Natural killer cell (primary cell): ENCODE data around the gene SMPDL3A. TPM values are rescaled to one million over a fixed set of nuclear protein-coding genes. Genes with fewer than 3 reads are reported as not detected.

ENCODE experiments used
- ATAC-seq, 3 donors: fragments of 150-1000 bp in 2 of 3; fragments of 200-7000 bp in 1 of 3; cut with Tn5 transposase; 1 replicate in 1 of 3; 2 replicates in 2 of 3; pipeline ENCODE4 v1.10.0; 2021; ENCODE audit warnings: mild to moderate bottlenecking in 2 of 3, moderate library complexity in 2 of 3
- DNase-seq, 2 donors: peaks; one replicate each; pipeline versions ENCODE4 v3.0.0 to v3.0.0-alpha.2; 2013 to 2021; ENCODE audit warnings: mixed read lengths in 1 of 2
- H3K27ac ChIP-seq: one replicate; pipeline ENCODE4 v1.5.1; 2013; ENCODE audit warnings: mild to moderate bottlenecking, low read length
- H3K27me3 ChIP-seq: one replicate; pipeline ENCODE4 v1.6.1; 2013; ENCODE audit warnings: low read length; ENCODE audit not compliant: control insufficient read depth, insufficient read depth
- H3K36me3 ChIP-seq: one replicate; pipeline ENCODE4 v1.6.1; 2013; ENCODE audit warnings: low read length; ENCODE audit not compliant: control insufficient read depth, insufficient read depth
- H3K4me1 ChIP-seq: one replicate; pipeline ENCODE4 v1.6.1; 2013; ENCODE audit warnings: low read length; ENCODE audit not compliant: control insufficient read depth, insufficient read depth
- H3K4me3 ChIP-seq: one replicate; pipeline ENCODE4 v1.5.1; 2013; ENCODE audit warnings: low read length
- H3K9me3 ChIP-seq: one replicate; pipeline ENCODE4 v1.6.1; 2013; ENCODE audit warnings: low read length; ENCODE audit not compliant: control insufficient read depth, insufficient read depth
- H3K27ac Mint-ChIP-seq, 2 donors: one replicate each; pipeline ENCODE4 v1.8.0; 2022; ENCODE audit warnings: mild to moderate bottlenecking in 2 of 2, mixed read lengths in 2 of 2, moderate library complexity in 1 of 2
- H3K27me3 Mint-ChIP-seq, 2 donors: one replicate each; pipeline ENCODE4 v1.8.0; 2022; ENCODE audit warnings: low read depth in 2 of 2, mixed read lengths in 2 of 2
- H3K36me3 Mint-ChIP-seq: one replicate; pipeline ENCODE4 v1.8.0; 2022; ENCODE audit warnings: mixed read lengths
- H3K4me1 Mint-ChIP-seq, 2 donors: one replicate each; pipeline ENCODE4 v1.8.0; 2022; ENCODE audit warnings: mixed read lengths in 2 of 2
- H3K4me3 Mint-ChIP-seq: one replicate; pipeline ENCODE4 v1.8.0; 2022; ENCODE audit warnings: mild to moderate bottlenecking, moderate library complexity, mixed read lengths
- H3K9me3 Mint-ChIP-seq, 2 donors: one replicate each; pipeline ENCODE4 v1.8.0; 2022; ENCODE audit warnings: mixed read lengths in 2 of 2
- CTCF ChIP-seq: fragments of 200-600 bp; IDR thresholded peaks from one replicate; pipeline ENCODE4 v1.8.0; 2022; ENCODE audit warnings: antibody characterized with exemption
- WGBS: methylation state at CpG from one replicate; pipeline ENCODE4 v1.1.7; 2013; ENCODE audit warnings: missing lambda C conversion rate; ENCODE audit not compliant: insufficient coverage; 5-methylcytosine and 5-hydroxymethylcytosine counted together
- intact Hi-C: fragments of 100-400 bp; cut with micrococcal nuclease; formaldehyde crosslinking; loops from one replicate; pipeline ENCODE4 v1.14.2; 2022
- total RNA-seq, 4 donors: library from RNA; stranded (reverse); fragments of 120-200 nt in 1 of 4; gene quantifications; one replicate each; pipeline versions ENCODE4 v1.2.3 to v1.2.4, GENCODE V29; 2013 to 2022

SMPDL3A gene
- total RNA-seq, 3 donors from 2014 or later (not counting 1 experiment from before 2014, with no cell fraction given) = 1.1 to 4.3 (median 3.9) TPM

- no peak for TF ChIP-seq CTCF
- H3K4me3 ChIP-seq = no peak overlapping the region
- H3K36me3 ChIP-seq = no peaks in the 10 kb centered on the region
- ATAC-seq (no peak), DNase-seq (no peak)
- no peak overlapping the region for H3K4me3 Mint-ChIP-seq
- no peaks in the 10 kb centered on the region for H3K9me3 ChIP-seq
- peaks cover 16 to 43% of the 10 kb centered on the region in 2 donors for H3K27me3 Mint-ChIP-seq
- H3K4me1 Mint-ChIP-seq = no peaks in the 10 kb centered on the region
- H3K9me3 Mint-ChIP-seq = no peaks in the 10 kb centered on the region
- H3K36me3 Mint-ChIP-seq = no peaks in the 10 kb centered on the region
- H3K27me3 ChIP-seq = peaks cover 2% of the 10 kb centered on the region
- H3K27ac ChIP-seq = no peak overlapping the region
- intact Hi-C loops = no loop called here
- H3K4me1 ChIP-seq = no peaks in the 10 kb centered on the region
- no peak overlapping the region for H3K27ac Mint-ChIP-seq
These were observed 22.8 kb upstream of the SMPDL3A start for GRCh38 chr6:122766256-122766655.

GRCh38 chr6:122770835-122771601, 18.0 kb upstream of the SMPDL3A start:
- ATAC-seq = peak in 1 of 3 donors; percentile 65

GRCh38 chr6:122772724-122773415, 16.2 kb upstream of the SMPDL3A start:
- no peak for TF ChIP-seq CTCF
- intact Hi-C loops = no loop called here

More at GRCh38 chr6:122770835-122771601, 18.0 kb upstream of the SMPDL3A start:
- Histone ChIP-seq H3K4me1 (no peaks in the 10 kb centered on the region), H3K9me3 (no peaks in the 10 kb centered on the region), H3K36me3 (no peaks in the 10 kb centered on the region), H3K27me3 (peaks cover under 1% of the 10 kb centered on the region), H3K4me3 (no peak overlapping the region), H3K27ac (no peak overlapping the region)
- no peaks in the 10 kb centered on the region for H3K4me1 Mint-ChIP-seq
- no peak overlapping the region for H3K4me3 Mint-ChIP-seq
- no peak for DNase-seq
- H3K27me3 Mint-ChIP-seq = peaks cover 25 to 51% of the 10 kb centered on the region in 2 donors
- intact Hi-C loops = no loop called here
- 100% methylated on average over 1 of the region's 1 CpG for WGBS
- no peaks in the 10 kb centered on the region for H3K9me3 Mint-ChIP-seq
- TF ChIP-seq CTCF = no peak
- peaks cover 8% of the 10 kb centered on the region for H3K36me3 Mint-ChIP-seq
- H3K27ac Mint-ChIP-seq = no peak overlapping the region

More at GRCh38 chr6:122772724-122773415, 16.2 kb upstream of the SMPDL3A start:
- no peaks in the 10 kb centered on the region for H3K27me3 ChIP-seq
- no peak overlapping the region for H3K27ac Mint-ChIP-seq
- H3K27me3 Mint-ChIP-seq = peaks cover 16 to 49% of the 10 kb centered on the region in 2 donors
- H3K36me3 Mint-ChIP-seq = peaks cover 9% of the 10 kb centered on the region
- no peak overlapping the region for H3K4me3 Mint-ChIP-seq
- H3K4me3 ChIP-seq = no peak overlapping the region
- no peaks in the 10 kb centered on the region for H3K36me3 ChIP-seq
- H3K4me1 ChIP-seq = no peaks in the 10 kb centered on the region
- ATAC-seq (no peak), DNase-seq (no peak)
- 79% methylated on average over 3 of the region's 3 CpGs for WGBS
- H3K27ac ChIP-seq = no peak overlapping the region
- H3K9me3 ChIP-seq = no peaks in the 10 kb centered on the region
- no peaks in the 10 kb centered on the region for H3K9me3 Mint-ChIP-seq
- H3K4me1 Mint-ChIP-seq = no peaks in the 10 kb centered on the region
